ENCODE measurements around the gene PRRX2.
"Not testable (repeated sequence)": the region's sequence is repeated elsewhere in the genome, so short reads cannot be mapped to it uniquely, and the experiment has no call there.

The PRRX2 gene

DNA sequence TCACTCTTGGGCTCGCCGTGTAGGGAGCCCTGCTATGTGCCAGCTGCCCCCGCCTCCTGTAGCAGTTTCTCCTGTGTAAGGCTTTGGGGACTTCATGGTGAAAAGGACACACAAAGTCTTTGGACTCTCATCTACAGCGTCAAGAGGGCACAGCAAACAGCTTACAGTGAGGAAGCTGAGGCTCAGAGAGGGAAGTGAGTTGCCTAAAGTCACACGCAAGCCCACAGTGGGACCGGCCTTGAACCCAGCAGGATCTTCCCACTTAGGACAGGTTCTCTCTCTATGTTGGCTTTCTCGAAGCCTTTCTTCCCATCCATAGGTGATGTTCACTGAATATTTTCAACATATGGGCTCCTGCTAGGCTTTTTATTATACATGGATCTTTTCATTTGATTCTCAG lies 9.8 kb upstream of the PRRX2 start:
- TF ChIP-seq, protein P1, sequence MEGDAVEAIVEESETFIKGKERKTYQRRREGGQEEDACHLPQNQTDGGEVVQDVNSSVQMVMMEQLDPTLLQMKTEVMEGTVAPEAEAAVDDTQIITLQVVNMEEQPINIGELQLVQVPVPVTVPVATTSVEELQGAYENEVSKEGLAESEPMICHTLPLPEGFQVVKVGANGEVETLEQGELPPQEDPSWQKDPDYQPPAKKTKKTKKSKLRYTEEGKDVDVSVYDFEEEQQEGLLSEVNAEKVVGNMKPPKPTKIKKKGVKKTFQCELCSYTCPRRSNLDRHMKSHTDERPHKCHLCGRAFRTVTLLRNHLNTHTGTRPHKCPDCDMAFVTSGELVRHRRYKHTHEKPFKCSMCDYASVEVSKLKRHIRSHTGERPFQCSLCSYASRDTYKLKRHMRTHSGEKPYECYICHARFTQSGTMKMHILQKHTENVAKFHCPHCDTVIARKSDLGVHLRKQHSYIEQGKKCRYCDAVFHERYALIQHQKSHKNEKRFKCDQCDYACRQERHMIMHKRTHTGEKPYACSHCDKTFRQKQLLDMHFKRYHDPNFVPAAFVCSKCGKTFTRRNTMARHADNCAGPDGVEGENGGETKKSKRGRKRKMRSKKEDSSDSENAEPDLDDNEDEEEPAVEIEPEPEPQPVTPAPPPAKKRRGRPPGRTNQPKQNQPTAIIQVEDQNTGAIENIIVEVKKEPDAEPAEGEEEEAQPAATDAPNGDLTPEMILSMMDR (conservative IDR thresholded peaks at IDR 0.05): no peak
- H3K27ac ChIP-seq: no peak overlapping the region

DNA sequence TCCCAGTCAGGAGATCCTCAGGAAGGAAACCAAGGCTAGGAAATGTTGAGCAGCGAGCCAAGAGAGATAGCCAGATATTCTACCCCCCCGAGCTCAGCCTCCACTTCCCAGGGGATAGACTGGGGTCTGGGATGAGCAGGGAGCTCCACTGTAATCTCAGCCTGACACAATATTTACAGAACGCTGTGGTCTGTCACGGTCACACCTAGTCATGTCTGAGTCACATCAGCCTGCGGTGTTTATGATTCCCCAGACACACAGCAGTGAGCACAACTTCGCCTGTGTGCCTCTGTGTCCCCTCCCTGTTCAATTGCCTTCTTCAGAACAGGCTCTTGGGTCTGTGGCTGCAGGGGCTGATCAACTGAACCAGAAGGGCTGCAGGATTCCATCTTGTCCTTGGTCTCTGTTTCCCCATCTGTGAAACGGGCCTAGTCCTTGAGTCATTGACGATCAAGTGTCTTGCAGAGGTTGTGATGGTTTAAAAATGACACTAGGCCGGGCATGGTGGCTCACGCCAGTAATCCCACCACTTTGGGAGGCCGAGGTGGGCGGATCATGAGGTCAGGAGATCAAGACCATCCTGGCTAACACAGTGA lies 8.6 kb upstream of the PRRX2 start:
- H3K27ac ChIP-seq: no peak overlapping the region
- no peak for TF ChIP-seq ZFX (IDR thresholded peaks at IDR 0.05)
- TF ChIP-seq, protein P1 (conservative IDR thresholded peaks at IDR 0.05): no peak

DNA sequence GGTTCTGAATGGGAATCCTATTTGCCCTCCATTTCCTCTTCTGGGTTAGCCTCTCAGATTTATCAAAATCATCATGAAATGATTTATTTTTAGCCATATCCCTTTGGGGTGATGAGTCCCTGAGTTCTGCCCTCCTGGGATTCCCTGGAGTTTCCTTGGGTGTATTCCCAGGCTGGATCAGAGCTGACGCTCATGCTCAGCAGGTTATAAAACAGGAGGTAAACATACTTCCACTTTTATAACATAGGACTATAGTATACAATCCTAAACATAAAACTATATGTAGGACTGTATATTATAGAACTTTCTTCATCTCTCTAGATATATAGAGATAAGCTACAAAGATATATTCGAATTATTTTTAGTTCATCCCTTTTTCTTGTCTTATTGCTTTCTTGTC lies 4.4 kb upstream of the PRRX2 start:
- no peak overlapping the region for H3K27ac ChIP-seq
- TF ChIP-seq, protein P1 (conservative IDR thresholded peaks at IDR 0.05): no peak
- no peak for TF ChIP-seq ZFX (IDR thresholded peaks at IDR 0.05)

DNA sequence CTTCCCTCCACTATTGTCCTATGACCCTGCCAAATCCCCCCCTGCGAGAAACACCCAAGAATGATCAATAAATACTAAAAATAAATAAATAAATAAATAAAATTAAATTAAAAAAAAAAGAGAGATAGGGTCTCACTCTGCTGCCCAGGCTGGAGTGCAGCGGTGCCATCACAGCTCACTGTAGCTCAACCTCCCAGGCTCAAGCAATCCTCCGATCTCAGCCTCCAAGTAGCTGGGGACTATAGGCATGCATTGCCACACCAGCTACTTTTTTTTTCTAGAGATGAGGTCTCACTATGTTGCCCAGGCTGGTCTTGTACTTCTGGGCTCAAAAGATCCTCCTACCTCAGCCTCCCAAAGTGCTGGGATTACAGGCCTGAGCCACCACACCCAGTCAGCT lies 3.2 kb upstream of the PRRX2 start:
- H3K27ac ChIP-seq: not testable (repeated sequence)

GRCh38 chr9:129664746-129665388 lies 580 bp upstream of the PRRX2 start:
- no peak for TF ChIP-seq ZFX (IDR thresholded peaks at IDR 0.05)
- TF ChIP-seq, protein P1 (conservative IDR thresholded peaks at IDR 0.05): no peak
- H3K27ac ChIP-seq: no peak overlapping the region

GRCh38 chr9:129665814-129666520 lies 520 bp downstream of the PRRX2 start:
- H3K27ac ChIP-seq: no peak overlapping the region
- no peak for TF ChIP-seq ZFX (IDR thresholded peaks at IDR 0.05)
- TF ChIP-seq, protein P1 (conservative IDR thresholded peaks at IDR 0.05): no peak

DNA sequence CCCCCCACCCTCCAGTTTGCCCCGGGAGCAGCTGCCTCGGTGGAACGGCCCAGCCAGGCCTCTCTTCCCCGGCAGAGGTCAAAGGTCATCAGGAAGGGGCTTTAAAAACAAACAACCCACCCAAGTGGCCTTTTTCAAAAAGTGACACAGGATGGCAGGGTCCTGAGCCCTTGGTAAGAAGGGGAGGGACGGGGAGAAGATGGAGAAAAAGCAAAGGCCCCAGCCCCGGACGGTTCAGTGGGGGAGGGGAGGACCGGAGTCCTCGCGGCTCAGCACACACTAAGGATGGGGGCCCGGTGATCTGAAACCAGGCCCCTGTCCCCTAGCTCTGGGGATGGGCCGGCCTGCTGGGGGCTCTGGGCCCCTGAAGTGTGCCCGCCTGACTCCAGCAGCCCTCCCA lies 1.1 kb downstream of the PRRX2 start:
- no peak for TF ChIP-seq ZFX (IDR thresholded peaks at IDR 0.05)
- TF ChIP-seq, protein P1 (conservative IDR thresholded peaks at IDR 0.05): no peak
- no peak overlapping the region for H3K27ac ChIP-seq
